ENCODE results near the gene ENOSF1.
A peak's percentile ranks its signal among the peaks of the same experiment; 100 is the strongest.
"Not testable (repeated sequence)": the region's sequence is repeated elsewhere in the genome, so short reads cannot be mapped to it uniquely, and the experiment has no call there.

ENOSF1 gene

DNA sequence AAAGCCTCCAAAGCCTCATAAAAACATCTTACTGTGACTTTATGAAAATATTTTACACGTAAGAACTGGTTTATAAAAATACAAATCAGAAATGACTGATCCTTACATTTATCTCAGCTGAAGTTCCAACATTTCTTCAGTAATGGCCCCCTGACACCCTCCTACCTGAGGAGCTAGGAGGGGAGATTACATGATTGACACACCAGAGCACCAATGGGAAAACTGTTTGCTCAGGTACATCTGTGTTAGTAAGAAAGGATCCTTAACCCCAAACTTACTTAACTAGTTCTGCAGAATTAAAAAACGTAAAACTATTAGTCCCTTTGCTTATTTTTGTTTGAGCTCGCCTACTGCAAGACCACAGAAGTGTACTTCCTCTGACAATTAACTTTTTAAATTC is 27.0 kb downstream of the ENOSF1 start:
- Mint-ChIP-seq H3K4me1 (ENCODE audit: low read depth) (peaks cover 15% of the 10 kb centered on the region), H3K36me3 (peaks cover 21% of the 10 kb centered on the region), H3K27ac (no peak overlapping the region), H3K4me3 (no peak overlapping the region), H3K27me3 (no peaks in the 10 kb centered on the region), H3K9me3 (ENCODE audit: low read depth) (no peaks in the 10 kb centered on the region)

DNA sequence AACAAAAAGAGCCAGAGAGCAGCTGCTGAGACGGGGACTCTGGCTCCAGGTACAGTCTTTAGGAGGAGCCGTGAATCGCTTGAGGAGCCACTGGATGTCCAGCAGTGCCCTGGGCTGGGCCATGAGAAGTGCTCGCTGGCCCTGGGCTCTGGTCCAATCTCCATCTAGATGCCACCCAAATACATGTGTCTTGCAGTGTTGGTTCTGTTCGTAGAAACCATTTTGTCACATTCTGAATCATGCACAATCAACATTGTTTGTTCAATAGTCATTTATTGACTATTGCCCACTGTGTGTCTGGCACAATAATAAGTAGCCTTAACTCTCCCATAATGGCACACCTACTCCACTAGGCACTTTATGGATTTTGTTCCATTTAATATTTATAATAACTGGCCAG is 28.9 kb downstream of the ENOSF1 start:
- peaks cover 15% of the 10 kb centered on the region for H3K4me1 Mint-ChIP-seq (ENCODE audit: low read depth)
- no peak overlapping the region for H3K27ac Mint-ChIP-seq
- no peaks in the 10 kb centered on the region for H3K27me3 Mint-ChIP-seq
- H3K36me3 Mint-ChIP-seq, result peaks cover 24% of the 10 kb centered on the region
- H3K4me3 Mint-ChIP-seq, result no peak overlapping the region
- H3K9me3 Mint-ChIP-seq (ENCODE audit: low read depth), result no peaks in the 10 kb centered on the region

DNA sequence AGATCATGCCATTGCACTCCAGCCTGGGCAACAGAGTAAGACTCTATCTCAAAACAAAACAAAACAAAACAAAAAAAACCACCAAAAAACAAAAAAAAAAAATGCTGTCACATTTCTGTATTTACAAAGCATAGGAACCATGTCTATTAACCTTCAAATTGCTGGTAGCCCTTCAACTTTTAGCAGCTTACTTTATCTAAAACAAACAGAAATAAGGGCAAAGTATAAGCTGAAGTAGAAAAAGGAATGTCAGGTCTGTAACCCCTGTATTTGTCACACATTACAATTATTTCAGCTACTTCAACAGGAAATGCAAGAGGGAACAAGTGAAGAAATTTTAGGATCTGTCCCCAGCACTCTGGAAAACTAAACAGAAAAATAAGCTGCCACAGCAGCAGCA is 29.6 kb downstream of the ENOSF1 start:
- Mint-ChIP-seq H3K27ac (no peak overlapping the region), H3K27me3 (no peaks in the 10 kb centered on the region), H3K36me3 (peaks cover 28% of the 10 kb centered on the region), H3K4me1 (ENCODE audit: low read depth) (peaks cover 15% of the 10 kb centered on the region), H3K4me3 (no peak overlapping the region), H3K9me3 (ENCODE audit: low read depth) (no peaks in the 10 kb centered on the region)

DNA sequence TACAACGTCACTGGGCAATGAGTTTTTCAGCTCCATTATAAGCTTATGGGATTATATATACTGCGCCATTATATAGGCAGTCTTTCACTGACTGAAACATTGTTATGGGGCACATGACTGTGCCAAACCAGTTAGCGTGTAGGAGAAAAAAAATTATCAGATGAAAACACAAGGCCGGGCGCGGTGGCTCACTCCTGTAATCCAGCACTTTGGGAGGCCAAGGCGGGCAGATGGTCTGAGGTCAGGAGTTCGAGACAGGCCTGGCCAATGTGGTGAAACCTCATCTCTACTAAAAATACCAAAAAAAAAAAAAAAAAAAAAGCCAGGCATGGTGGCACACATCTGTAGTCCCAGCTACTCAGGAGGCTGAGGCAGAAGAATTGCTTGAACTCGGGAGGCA is 30.0 kb downstream of the ENOSF1 start:
- peaks cover 15% of the 10 kb centered on the region for H3K4me1 Mint-ChIP-seq (ENCODE audit: low read depth)
- not testable (repeated sequence) for H3K27me3 Mint-ChIP-seq; H3K9me3 Mint-ChIP-seq (ENCODE audit: low read depth); H3K27ac Mint-ChIP-seq; H3K4me3 Mint-ChIP-seq
- H3K36me3 Mint-ChIP-seq, result peaks cover 28% of the 10 kb centered on the region

DNA sequence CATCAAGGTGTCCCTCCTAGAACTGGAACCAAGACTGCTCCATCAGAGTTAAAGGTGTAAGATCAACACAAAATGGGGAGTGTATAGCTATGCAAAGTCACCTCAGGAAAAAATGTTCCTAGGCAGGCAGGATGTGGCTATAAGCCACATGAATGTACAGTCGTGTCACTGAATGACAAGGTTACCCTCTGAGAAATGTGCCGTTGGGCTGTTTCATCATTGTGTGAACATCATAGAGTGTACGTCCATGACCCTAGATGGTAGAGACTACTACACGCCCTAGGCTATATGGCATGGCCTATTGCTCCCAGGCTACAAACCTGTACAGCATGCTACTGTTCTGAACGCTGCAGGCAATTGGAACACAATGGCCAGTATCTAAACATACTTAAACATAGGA is 30.4 kb downstream of the ENOSF1 start:
- Mint-ChIP-seq H3K9me3 (ENCODE audit: low read depth) (no peaks in the 10 kb centered on the region), H3K27me3 (no peaks in the 10 kb centered on the region), H3K4me1 (ENCODE audit: low read depth) (peaks cover 15% of the 10 kb centered on the region), H3K36me3 (peaks cover 28% of the 10 kb centered on the region), H3K27ac (peak overlapping the region; percentile 67), H3K4me3 (peak overlapping the region; percentile 8)

DNA sequence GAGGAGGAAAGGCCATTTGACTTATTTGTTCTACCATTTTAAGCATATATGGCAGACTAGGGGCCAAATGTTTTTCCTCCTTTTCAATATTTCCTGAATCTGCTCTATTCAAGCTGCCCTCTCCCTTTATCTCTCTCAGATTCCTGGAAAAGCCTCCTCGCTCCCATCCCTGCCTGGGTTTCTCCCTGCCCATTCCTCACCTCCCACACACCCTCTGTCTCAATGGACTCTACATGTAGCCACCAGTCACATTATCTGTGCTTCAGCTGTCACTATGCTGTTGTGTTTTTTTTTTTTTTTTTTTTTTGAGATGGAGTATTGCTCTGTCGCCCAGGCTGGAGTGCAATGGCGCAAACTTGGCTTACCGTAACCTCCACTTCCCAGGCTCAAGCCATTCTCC is 32.0 kb downstream of the ENOSF1 start:
- Mint-ChIP-seq H3K27me3 (no peaks in the 10 kb centered on the region), H3K36me3 (peaks cover 26% of the 10 kb centered on the region), H3K9me3 (ENCODE audit: low read depth) (no peaks in the 10 kb centered on the region), H3K4me3 (no peak overlapping the region), H3K4me1 (ENCODE audit: low read depth) (peaks cover 15% of the 10 kb centered on the region), H3K27ac (peak overlapping the region; percentile 12)

DNA sequence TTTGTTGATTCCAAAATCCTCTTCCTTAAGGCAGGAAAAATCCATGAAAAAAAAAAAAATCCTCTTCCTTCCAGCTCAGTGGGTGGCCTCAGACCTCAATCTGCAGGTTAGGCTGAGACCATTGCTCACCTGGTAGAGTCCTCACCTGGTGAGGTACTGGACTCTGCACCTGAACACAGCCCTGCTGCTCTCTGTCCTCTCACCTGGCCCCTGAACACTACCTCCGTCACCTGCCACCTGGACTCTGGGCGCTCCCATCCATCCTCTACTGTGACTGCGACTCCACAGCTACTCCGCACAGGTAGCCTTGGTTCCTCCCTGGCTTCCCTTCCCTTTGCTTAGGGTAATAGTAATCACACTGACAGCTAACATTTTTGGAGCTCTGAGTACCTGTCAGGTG is 32.9 kb downstream of the ENOSF1 start:
- no peaks in the 10 kb centered on the region for H3K27me3 Mint-ChIP-seq
- H3K27ac Mint-ChIP-seq, result no peak overlapping the region
- H3K4me1 Mint-ChIP-seq (ENCODE audit: low read depth), result peaks cover 15% of the 10 kb centered on the region
- H3K36me3 Mint-ChIP-seq, result peaks cover 24% of the 10 kb centered on the region
- no peaks in the 10 kb centered on the region for H3K9me3 Mint-ChIP-seq (ENCODE audit: low read depth)
- H3K4me3 Mint-ChIP-seq, result no peak overlapping the region

DNA sequence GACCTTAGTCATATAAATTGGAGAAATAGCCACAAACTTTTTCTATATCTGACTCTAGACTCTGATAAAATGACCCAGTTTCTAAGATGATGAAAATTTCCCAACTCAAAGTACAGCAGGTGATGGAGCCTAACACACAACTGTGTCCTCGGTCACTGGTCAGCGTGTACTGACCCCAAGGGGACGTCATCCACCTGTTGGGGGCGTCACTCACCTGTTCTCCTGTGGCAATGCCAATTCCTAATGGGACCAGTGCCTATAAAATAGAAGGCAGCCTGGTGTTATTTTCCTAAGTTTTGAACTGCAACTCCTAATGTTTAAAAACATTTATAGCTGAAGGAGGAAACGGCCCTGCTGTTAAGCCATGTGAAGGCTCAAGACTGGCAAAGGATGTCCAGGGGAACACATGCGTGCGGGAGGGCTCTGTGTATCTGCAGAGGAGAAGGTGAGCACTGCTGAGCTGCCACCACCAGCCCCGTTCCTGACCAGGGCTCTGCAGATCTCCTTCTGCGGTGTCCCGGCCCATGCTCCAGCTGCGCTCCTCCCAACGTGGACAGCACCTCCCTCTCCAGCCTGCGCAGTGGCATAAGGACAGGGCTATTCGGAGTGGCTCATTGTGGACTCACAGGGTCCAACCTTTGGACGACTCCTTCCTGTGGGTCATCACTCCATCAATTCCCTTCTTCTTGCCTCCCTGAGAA is 33.8 kb downstream of the ENOSF1 start:
- no peak overlapping the region for H3K4me3 Mint-ChIP-seq
- peaks cover 15% of the 10 kb centered on the region for H3K4me1 Mint-ChIP-seq (ENCODE audit: low read depth)
- peaks cover 24% of the 10 kb centered on the region for H3K36me3 Mint-ChIP-seq
- H3K27me3 Mint-ChIP-seq, result no peaks in the 10 kb centered on the region
- no peaks in the 10 kb centered on the region for H3K9me3 Mint-ChIP-seq (ENCODE audit: low read depth)
- no peak overlapping the region for H3K27ac Mint-ChIP-seq

DNA sequence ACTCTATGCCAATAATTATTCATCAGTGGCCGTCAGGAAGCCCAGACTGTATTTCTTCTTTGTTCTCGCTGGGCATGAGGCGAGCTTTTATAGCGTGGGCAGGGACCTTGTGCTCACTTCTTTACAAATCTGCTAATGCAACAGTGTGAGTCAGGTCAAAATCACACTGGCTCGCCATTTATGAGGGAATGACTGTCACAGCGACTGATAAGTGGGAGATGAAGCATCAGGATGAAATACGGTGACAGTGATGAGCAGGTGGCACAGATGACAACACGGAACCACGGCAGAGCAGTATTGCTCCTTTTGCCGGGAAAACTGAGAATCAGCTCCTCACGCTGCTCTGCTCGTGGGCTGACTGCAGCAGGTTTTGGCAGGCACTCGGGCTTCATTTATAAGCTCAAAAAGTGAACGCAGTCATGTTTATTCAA is 34.5 kb downstream of the ENOSF1 start:
- H3K9me3 Mint-ChIP-seq (ENCODE audit: low read depth), result no peaks in the 10 kb centered on the region
- no peak overlapping the region for H3K27ac Mint-ChIP-seq
- peaks cover 22% of the 10 kb centered on the region for H3K36me3 Mint-ChIP-seq
- peaks cover 13% of the 10 kb centered on the region for H3K4me1 Mint-ChIP-seq (ENCODE audit: low read depth)
- no peaks in the 10 kb centered on the region for H3K27me3 Mint-ChIP-seq
- H3K4me3 Mint-ChIP-seq, result no peak overlapping the region

DNA sequence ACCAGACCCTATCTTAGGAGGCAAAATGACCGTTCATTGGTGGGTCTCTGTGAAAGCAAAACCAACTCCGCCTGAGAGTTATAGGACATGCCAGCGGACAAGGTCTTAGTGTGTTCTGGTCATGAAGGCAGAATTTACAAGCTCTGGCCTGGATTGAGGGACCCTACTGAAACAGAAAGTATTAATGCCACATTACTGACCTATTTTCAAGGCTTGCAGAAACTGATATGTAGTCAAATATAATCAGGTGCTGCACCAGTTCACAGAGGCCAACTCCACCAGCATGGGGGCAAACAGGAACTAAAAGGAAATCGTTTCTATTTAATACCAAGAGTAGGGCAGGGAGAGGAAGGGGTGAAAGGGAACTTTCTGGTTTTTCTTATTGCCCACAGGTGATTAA is 35.3 kb downstream of the ENOSF1 start:
- Mint-ChIP-seq H3K27me3 (no peaks in the 10 kb centered on the region), H3K9me3 (ENCODE audit: low read depth) (no peaks in the 10 kb centered on the region), H3K4me3 (no peak overlapping the region), H3K36me3 (peaks cover 22% of the 10 kb centered on the region), H3K27ac (no peak overlapping the region), H3K4me1 (ENCODE audit: low read depth) (peaks cover 7% of the 10 kb centered on the region)

DNA sequence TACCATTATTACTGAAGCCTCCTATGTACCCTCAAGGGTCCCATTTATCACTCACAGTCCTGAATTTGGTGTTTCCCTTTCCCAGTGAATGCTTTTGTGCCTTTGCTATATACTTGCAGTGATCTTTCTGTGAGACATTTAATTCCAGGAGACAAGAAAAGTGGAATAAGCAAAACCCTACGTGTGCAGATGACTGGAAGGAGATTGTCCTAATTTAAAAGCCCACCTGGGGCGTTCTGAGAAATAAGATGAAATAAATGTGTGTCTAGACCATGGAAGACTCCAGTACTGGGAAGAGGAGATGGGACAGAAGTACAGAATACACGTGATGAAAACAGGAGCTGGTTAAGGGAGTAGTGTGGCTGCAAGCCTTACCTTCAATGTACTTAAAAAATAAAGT is 35.7 kb downstream of the ENOSF1 start:
- Mint-ChIP-seq H3K27me3 (no peaks in the 10 kb centered on the region), H3K36me3 (peaks cover 18% of the 10 kb centered on the region), H3K4me1 (ENCODE audit: low read depth) (peaks cover 3% of the 10 kb centered on the region), H3K9me3 (ENCODE audit: low read depth) (no peaks in the 10 kb centered on the region), H3K4me3 (no peak overlapping the region), H3K27ac (peak overlapping the region; percentile 37)

DNA sequence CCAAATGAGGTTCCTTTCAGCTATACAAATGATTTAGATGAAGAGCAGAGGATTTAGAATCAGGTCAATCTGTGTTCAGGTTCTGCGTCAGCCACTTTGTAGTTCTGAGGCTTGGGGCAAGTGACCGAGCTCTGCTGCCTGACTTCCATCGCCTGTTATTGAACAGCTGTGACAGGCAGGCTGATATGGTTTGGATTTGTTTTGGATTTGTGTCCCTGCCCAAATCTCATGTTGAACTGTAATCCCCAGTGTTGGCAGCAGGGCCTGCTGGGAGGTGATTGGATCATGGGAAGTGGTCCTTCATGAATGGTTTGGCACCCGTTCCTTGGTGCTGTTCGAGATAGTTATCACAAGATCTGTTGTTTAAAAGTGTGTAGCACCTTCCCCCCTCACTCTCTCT is 36.4 kb downstream of the ENOSF1 start:
- no peaks in the 10 kb centered on the region for H3K4me1 Mint-ChIP-seq (ENCODE audit: low read depth)
- H3K4me3 Mint-ChIP-seq, result no peak overlapping the region
- H3K27me3 Mint-ChIP-seq, result no peaks in the 10 kb centered on the region
- no peaks in the 10 kb centered on the region for H3K9me3 Mint-ChIP-seq (ENCODE audit: low read depth)
- H3K27ac Mint-ChIP-seq, result no peak overlapping the region
- peaks cover 19% of the 10 kb centered on the region for H3K36me3 Mint-ChIP-seq

DNA sequence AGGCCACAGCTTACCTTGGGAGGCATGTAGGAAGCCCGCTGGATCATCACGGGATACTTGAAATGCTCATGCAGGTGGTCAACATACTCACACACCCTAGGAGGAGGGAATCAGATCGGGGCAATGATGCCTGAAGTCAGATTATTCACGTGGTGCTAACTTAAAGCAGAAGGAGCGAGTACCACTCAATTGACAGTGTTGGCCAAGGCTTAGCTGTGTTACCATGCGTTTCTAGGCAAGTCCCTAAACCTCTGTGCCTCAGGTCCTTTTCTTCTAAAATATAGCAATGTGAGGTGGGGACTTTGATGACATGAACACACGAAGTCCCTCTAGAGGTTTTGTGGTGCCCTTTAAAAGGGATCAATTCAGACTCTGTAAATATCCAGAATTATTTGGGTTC is 37.1 kb downstream of the ENOSF1 start:
- Mint-ChIP-seq H3K27ac (no peak overlapping the region), H3K36me3 (peaks cover 26% of the 10 kb centered on the region), H3K4me3 (no peak overlapping the region), H3K9me3 (ENCODE audit: low read depth) (no peaks in the 10 kb centered on the region), H3K27me3 (no peaks in the 10 kb centered on the region), H3K4me1 (ENCODE audit: low read depth) (no peaks in the 10 kb centered on the region)

DNA sequence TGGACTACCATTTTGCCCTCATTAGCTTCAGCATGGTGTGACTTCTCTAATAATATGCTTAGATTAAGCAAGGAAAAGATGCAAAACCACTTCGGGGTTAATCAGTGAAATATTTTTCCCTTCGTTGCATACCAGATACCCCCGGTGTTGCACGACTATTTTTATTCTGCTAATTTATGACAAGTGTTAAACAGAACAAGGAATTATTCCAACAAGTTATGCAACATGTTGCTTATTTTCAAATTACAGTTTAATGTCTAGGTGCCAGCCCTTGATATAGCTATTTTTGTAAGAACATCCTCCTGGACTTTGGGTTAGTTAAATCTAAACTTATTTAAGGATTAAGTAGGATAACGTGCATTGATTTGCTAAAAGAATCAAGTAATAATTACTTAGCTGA is 38.7 kb downstream of the ENOSF1 start:
- H3K9me3 Mint-ChIP-seq (ENCODE audit: low read depth), result no peaks in the 10 kb centered on the region
- no peaks in the 10 kb centered on the region for H3K4me1 Mint-ChIP-seq (ENCODE audit: low read depth)
- no peaks in the 10 kb centered on the region for H3K27me3 Mint-ChIP-seq
- peaks cover 25% of the 10 kb centered on the region for H3K36me3 Mint-ChIP-seq
- H3K27ac Mint-ChIP-seq, result no peak overlapping the region
- no peak overlapping the region for H3K4me3 Mint-ChIP-seq

DNA sequence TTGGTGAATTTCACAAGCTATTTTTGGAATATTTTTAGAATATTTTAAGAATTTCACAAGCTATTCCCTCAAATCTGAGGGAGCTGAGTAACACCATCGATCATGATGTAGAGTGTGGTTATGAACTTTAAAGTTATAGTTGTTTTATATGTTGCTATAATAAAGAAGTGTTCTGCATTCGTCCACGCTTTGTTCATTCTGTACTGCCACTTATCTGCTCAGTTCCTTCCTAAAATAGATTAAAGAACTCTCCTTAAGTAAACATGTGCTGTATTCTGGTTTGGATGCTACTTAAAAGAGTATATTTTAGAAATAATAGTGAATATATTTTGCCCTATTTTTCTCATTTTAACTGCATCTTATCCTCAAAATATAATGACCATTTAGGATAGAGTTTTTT is 39.1 kb downstream of the ENOSF1 start:
- no peak overlapping the region for H3K4me3 Mint-ChIP-seq
- H3K36me3 Mint-ChIP-seq, result peaks cover 27% of the 10 kb centered on the region
- H3K4me1 Mint-ChIP-seq (ENCODE audit: low read depth), result no peaks in the 10 kb centered on the region
- H3K9me3 Mint-ChIP-seq (ENCODE audit: low read depth), result peaks cover 4% of the 10 kb centered on the region
- no peak overlapping the region for H3K27ac Mint-ChIP-seq
- no peaks in the 10 kb centered on the region for H3K27me3 Mint-ChIP-seq

DNA sequence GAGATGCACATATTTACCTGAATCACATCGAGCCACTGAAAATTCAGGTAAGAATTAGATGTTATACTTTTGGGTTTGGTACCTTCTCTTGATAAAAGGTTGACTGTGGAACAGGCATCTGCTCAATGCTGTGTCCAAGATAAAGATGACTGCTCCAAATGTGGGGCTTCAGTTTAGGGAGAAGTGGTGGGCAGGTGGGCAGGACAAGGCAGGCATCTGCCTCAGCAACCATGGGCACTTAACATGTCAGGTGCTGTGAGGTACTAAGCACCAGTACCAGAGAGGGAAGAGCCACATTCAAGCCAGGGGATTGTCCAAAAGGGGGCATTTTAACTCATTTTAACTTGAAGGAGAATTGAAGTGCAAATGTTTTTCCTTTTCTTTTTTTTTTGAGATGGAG is 41.0 kb downstream of the ENOSF1 start:
- Mint-ChIP-seq H3K27ac (peak overlapping the region; percentile 46), H3K36me3 (peaks cover 24% of the 10 kb centered on the region), H3K9me3 (ENCODE audit: low read depth) (peaks cover 4% of the 10 kb centered on the region), H3K27me3 (no peaks in the 10 kb centered on the region), H3K4me1 (ENCODE audit: low read depth) (no peaks in the 10 kb centered on the region), H3K4me3 (no peak overlapping the region)

All from activated naive CD8-positive, alpha-beta T cell (primary cell).